GM21528 (cell line): ENCODE data around the gene HDAC10.

Experiments used
- ATAC-seq: cut with Tn5 transposase; IDR thresholded peaks from one replicate; pipeline ENCODE4 v1.9.1; 2021; ENCODE audit warnings: mild to moderate bottlenecking, moderate library complexity; ENCODE audit not compliant: unreplicated experiment, low FRiP score

The HDAC10 gene

DNA sequence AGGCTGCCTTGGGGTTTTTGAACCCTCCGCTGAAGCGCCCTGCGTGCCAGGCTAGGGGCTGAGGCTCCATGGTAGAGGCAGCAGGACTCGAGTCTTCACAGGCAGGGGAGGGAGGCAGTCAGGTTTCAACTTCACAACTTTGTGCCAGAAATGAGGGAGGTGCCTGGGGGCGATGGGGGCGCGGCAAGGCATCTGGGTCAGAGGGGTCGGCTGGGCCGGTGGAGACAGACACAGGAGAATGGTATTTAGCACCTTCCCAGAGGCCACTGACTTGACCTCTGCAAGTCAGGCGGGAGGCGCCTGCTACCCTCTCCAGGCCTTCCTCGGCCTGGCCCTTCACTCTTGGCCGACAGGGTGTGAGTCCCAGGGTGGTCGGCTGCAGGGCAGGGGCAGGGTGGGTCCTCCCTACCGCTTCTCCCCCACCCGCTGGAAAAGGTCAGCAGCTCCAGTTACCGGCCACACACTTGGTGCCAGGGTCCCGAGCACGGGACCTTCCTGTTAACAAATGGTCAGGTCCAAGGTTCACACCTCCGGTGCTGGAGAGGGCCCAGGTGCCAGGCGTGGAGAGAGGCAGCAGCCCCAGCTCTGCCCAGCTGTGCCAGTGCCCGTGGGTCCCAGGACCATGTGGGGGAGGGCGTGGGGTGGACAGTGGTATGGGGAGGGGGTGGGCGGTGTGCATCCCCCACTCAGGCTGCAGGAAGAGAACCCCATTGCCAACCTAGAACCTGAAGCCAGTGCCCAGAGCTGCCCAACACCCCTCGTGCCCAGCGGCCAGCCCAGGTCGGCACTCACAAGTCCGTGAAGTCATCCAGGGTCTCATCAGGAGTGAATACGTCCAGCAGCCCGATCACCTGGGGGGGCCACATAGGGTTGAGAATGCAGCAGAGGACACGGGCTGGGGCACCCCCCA, 6.6 kb upstream of the HDAC10 start:
- ATAC-seq = no peak

- ATAC-seq = no peak
Measured at GRCh38 chr22:50257041-50257440, 6.0 kb upstream of the HDAC10 start.

DNA sequence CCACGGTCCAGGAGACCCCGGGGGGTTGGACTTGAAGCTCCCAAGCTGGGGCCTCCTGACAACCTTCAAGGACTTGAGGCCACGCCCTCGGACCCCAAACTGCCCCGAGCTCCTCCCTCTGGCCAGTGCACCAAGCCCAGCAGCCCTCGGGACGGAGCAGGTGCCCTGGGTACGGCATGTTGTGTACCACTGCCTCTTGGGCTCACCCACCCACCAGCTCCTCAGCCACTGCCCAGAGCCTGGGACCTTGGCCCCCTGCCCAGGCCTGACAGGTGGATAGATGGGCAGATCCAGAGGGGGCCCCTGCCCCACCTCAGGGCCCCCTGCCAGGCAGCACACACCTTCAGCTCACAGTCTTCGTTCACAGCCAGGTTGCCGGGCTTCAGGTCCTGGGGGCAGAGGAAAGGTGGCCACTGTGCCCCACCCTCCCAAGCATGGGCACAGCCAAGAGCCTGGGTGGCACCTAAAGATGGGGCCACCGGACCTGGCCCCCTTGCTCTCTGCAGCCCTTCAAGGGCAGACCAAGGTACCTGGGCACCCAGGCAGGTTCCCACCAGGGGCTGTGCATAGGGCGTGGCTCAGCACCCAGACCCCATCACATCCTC, 5.3 kb upstream of the HDAC10 start:
- ATAC-seq = no peak

GRCh38 chr22:50255607-50256006, 4.5 kb upstream of the HDAC10 start:
- no peak for ATAC-seq

GRCh38 chr22:50255099-50255498, 4.0 kb upstream of the HDAC10 start:
- no peak for ATAC-seq

DNA sequence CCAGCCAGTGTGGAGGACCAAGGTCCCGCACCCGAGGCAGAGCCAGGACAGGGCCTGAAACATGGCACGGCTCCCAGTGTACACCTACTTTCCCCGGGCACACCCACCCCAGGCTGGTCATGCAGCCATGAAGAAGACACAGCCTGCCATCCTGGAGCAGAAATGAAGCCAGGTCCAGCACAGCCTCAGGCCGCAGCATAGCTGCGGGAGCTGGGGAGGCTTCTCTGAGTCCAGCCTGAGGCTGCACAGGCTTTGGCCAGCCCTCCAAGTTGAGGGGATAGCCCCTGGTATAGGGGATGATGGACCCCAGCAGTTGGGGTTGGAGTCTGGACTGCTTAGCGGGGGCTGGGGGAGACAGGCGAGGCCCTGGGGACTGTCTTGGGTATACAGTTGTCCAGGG, 2.9 kb upstream of the HDAC10 start:
- ATAC-seq = no peak

GRCh38 chr22:50253046-50253915, 2.2 kb upstream of the HDAC10 start:
- no peak for ATAC-seq

DNA sequence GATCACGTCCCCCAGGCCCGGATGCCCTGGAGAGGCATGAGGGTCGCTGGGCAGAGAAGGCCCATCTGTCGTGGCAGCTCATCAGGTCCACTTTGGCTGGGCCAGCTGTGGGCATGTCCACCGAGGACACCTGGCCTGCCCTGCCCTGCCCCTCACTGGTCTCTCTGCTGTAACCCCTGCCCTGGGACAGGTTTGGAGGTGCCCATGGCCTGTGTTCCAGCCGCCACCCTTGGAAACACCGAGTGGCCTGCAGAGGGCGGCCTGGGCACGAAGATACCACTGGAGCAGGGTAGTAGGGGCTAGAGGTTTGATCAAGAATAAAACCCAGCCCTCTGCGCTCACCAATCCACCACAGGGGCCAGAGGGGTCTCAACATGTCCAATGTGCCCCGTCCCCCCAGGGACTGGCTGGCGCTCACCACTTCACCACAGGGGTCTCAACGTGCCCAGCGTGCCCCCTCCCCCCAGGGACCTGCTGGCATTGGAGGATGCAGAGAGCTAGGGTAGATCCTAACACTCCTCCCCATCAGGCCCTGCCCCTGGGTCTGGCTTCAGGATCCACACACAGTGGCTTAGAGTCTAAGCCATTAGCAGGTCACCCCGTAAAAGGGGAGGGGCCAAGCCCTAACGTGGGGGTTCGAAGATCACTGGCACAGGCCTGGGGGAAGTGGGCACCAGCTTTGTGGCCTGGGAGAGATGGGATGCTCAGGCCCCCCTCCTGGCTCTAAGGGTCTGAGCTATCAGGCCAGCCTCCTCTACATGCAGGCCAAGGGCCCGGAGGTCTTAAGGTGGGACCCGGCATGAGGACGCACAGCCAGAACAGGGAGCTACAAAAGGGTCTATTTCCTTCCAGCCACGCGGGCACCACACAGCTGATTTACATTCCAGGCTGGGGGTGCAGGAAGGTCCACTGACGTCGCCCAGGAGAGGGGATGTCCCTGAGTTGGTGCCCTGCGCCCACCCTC, 1.3 kb upstream of the HDAC10 start:
- no peak for ATAC-seq

DNA sequence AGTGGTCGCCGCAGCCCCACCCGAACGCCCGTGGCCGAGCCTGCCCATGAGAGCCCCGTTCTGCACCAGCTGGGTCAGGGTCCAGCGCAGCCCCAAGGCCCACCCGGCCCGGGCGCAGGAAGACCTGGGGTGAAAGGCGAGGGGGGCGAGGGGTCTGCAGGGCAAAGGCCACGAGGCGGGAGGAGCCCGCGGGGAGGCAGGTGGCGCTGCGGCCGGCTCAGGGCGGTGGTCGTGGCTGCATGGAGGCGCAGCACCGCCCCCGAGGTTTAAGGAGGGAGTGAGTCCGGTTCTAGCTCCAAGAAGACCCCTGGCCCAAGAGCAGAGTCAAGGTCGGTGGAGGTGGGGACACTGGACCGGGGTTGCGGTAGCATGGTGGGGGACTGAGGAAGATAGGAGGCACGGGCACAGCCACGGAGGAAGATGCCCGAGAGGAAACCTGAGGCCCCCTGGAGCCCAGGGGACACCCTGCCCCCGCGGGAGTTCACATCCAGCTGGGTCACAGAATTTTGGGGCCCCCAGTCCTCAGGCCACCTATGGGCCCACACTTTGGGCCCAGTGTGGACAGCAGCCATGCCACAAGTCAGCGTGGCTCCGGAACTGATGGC, 514 bp upstream of the HDAC10 start:
- no peak for ATAC-seq

GRCh38 chr22:50250249-50250554, 863 bp downstream of the HDAC10 start:
- no peak for ATAC-seq

DNA sequence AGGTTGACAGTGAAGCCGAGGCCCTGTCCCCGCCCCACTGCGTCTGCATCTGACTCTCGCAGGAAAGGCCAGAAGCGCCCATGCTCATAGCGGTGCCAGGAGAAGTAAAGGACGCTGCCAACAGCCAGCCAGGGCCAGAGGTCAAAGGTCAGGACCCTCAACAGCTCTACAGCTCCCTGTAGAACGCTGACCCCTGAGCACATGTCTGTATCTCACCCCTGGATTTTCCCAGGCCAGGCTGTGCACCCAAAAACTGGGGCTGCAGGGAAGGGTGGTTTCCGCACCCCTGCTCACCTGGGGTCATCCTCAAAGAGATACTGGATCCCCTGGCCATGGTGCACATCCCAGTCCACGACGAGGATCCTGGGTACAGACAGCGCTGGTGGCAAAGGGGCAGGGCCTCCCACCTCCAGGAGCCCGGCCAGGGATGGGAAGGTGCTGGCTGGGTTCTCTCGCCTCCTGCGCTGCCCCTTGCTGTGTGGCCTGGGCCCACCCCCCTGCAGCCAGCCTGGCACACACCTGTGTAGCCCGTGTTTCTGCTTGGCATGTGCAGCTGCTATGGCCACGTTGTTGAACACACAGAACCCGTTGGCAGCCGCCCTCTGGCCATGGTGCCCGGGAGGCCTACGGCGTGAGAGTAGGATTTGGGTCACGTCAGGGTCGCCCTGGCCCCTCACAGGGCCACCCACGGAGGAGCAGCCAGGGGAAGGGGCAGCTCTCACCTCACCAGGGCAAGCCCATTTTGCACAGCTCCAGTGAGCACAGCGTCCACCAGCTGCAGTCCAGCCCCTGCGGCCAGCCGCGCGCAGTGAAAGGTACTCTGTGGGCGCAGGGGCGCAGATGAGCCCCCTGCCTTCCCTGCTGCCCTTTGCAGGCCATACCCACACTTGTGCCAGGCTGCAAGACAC, 1.5 kb downstream of the HDAC10 start:
- no peak for ATAC-seq

- no peak for ATAC-seq
Measured at GRCh38 chr22:50248196-50249081, 2.6 kb downstream of the HDAC10 start.

DNA sequence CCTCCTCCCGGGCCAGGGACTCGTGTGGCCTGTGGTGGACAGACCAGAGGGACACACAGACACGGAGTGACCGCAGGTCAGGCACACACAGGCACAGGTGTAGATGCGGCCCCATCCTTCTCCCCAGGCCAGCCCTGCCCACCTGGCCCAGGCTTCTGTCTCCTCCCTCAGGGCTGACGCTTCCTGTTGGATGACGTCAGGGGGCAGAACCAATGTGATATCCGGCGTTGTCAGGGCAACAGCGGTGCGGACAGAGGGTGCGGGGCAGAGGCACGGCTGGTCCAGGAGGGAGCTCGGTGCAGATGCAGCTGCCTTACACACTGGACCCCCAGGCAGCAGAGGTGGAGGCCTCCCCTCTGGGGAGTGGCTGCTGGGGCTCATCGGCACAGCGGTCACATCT, 3.3 kb downstream of the HDAC10 start:
- ATAC-seq = no peak

DNA sequence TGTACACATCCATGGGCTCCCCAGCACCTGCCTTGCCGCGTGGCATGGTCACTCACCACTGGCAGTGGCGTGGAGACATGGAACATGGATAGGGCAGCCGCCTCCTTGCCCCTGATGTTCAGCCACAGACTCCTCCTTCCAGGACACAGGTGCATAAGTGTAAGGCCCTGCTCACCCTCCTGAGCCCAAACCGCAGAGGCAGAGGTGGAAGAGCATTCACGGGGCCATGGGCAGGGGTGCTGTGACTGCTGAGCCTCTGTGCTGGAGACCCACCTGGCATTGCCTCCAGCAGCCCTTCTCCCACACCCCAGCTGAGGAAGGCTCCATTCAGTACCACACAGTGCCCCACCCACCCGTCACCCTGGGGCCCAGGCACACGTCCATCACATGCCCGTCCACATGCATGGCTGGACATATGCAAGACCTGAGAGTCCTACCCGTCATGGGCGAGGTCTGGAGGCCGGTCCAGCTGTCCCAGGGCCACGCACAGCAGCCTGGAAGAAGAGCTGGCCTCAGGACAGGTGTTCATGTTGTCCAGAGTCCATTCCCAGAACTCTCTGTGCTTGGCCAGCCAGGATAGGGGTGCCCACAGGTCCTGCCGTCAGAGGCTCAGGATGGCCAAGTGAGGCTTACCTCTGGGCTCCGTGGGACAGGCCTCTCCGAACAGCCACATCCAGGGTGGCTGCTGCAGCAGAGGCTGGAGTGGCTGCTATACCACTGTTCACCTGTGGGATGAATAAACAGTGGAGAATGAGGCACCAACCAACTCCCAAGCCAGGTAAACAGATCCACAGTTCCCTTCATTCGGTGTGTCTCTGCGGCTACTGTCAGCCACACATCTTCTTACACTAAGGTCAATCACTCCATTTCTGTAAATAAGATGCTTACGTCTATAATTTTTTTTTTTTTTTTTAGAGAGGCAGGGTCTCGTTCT, 4.6 kb downstream of the HDAC10 start:
- no peak for ATAC-seq

DNA sequence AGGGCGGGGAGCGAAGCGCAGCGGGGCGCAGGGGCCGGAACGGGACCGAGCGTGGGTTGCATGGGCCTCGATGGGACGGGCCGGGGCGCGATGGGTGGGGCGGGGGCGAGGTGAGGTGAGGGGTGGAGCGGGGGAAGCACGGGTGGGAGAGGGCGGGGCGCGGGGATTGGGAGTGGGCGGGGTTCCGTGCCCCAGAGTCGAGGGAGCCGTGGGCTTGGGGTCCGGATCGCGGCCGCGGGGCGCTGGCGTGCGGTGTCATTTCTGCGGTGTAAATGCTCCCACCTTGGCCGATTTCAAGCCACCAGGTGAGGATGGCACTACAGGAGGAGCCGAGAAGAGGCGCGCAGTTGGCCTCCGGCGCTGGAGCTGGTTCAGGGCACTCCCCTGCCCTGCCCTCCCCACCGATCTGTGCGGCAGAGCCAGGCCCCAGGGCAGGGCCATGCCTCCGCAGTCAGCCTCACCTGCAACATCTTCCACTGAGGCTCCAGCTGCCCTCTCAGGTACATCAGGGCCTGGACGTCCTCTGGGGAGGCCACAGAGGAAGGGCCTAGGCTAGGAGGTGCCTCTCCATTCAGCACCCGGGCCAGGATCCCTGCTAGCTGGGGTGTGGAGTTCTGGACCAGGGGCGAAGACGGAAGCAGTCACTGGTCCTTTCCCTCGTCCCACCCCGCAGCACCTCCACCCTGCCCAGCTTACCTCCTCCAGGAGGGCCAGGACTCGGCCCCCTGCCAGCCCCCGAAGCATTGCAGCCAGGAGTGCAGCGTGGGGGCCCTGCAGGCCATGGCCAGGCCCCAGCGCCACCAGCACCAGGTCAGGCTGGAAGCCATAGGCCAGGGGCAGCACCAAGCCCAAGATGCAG, 5.6 kb downstream of the HDAC10 start:
- ATAC-seq = no peak
